B cell (primary cell): ENCODE results near the gene ZNF330.

Experiments
- EZH2 ChIP-seq: IDR thresholded peaks from 2 replicates; pipeline ENCODE4 v1.6.1; 2012; ENCODE audit warnings: borderline replicate concordance, low read depth, mild to moderate bottlenecking, moderate library complexity, low read length; ENCODE audit not compliant: insufficient read depth, poor library complexity, severe bottlenecking
- TF ChIP-seq, protein P1 (sequence below): fragments of 200-600 bp; IDR thresholded peaks from one replicate; pipeline ENCODE4 v1.8.0; 2022; ENCODE audit warnings: antibody characterized with exemption, mild to moderate bottlenecking

GRCh38 chr4:141195095-141195707 is 25.5 kb upstream of the ZNF330 start:
- TF ChIP-seq, protein P1, sequence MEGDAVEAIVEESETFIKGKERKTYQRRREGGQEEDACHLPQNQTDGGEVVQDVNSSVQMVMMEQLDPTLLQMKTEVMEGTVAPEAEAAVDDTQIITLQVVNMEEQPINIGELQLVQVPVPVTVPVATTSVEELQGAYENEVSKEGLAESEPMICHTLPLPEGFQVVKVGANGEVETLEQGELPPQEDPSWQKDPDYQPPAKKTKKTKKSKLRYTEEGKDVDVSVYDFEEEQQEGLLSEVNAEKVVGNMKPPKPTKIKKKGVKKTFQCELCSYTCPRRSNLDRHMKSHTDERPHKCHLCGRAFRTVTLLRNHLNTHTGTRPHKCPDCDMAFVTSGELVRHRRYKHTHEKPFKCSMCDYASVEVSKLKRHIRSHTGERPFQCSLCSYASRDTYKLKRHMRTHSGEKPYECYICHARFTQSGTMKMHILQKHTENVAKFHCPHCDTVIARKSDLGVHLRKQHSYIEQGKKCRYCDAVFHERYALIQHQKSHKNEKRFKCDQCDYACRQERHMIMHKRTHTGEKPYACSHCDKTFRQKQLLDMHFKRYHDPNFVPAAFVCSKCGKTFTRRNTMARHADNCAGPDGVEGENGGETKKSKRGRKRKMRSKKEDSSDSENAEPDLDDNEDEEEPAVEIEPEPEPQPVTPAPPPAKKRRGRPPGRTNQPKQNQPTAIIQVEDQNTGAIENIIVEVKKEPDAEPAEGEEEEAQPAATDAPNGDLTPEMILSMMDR = no peak
- no peak for TF ChIP-seq EZH2
